H1 (cell line): ENCODE results near the gene EXD2.

ENCODE experiments used
- EZH2 ChIP-seq: fragments of 200-600 bp; sonication (generic); IDR thresholded peaks from 2 replicates; pipeline ENCODE4 v1.7.1; 2012; ENCODE audit warnings: low read depth, mild to moderate bottlenecking, moderate library complexity, low read length, inconsistent platforms; ENCODE audit not compliant: severe bottlenecking
- NRF1 ChIP-seq: IDR thresholded peaks from 2 replicates; pipeline ENCODE4 v1.6.1; 2011; ENCODE audit warnings: mild to moderate bottlenecking, low read depth, low read length, improper control_type of control experiment
- POLR2AphosphoS5 ChIP-seq: IDR thresholded peaks from 2 replicates; pipeline ENCODE4 v1.6.1; 2011; ENCODE audit warnings: low read depth, low read length
- RAD21 ChIP-seq, 2 experiments: IDR thresholded peaks in 1 of 2; conservative IDR thresholded peaks in 1 of 2; 2 replicates each; pipeline ENCODE4 v1.6.1; 2011; ENCODE audit warnings: low read depth in 2 of 2, low read length in 2 of 2, improper control_type of control experiment in 1 of 2, inconsistent platforms in 1 of 2, mild to moderate bottlenecking in 1 of 2, moderate library complexity in 1 of 2
- TBP ChIP-seq: IDR thresholded peaks from 2 replicates; pipeline ENCODE4 v1.6.1; 2011; ENCODE audit warnings: low read depth, low read length, improper control_type of control experiment
- TF ChIP-seq, protein P1 (sequence below): IDR thresholded peaks from 2 replicates; pipeline ENCODE4 v1.6.1; 2012; ENCODE audit warnings: inconsistent platforms
- TF ChIP-seq, protein P2 (sequence below): IDR thresholded peaks from 2 replicates; pipeline ENCODE4 v1.6.1; 2011; ENCODE audit warnings: low read depth, mild to moderate bottlenecking, low read length; ENCODE audit not compliant: insufficient read depth
- TF ChIP-seq, protein P3 (sequence below), 3 experiments: IDR thresholded peaks; 1 replicate in 2 of 3; 2 replicates in 1 of 3; pipeline versions ENCODE4 v1.5.1 to v1.6.1; 2011; ENCODE audit warnings: low read length in 3 of 3, mild to moderate bottlenecking in 3 of 3, inconsistent platforms in 2 of 3, low read depth in 1 of 3, moderate library complexity in 1 of 3; ENCODE audit not compliant: insufficient read depth in 1 of 3; ENCODE audit errors: control extremely low read depth in 1 of 3

DNA sequence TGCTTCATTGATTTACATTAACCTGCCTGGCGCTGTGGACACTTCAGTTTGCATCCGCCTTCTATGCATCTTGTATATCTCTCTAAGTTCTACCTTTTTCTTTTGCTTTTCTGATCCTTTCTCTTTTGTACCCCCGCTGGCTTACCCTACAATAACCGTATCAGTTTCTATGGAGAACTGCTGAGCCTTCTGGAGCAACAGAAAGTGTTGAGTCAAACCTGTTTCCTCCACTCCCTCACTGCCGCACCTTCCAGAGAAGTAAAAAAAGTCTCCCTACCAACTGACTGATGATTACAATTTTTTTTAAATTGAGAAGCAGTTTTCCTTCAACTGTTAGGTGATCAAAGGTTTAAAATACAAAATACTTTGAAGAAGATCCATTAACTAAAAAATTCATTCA, 17.4 kb downstream of the EXD2 start:
- TF ChIP-seq, protein P1, sequence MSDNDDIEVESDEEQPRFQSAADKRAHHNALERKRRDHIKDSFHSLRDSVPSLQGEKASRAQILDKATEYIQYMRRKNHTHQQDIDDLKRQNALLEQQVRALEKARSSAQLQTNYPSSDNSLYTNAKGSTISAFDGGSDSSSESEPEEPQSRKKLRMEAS, result no peak
- TF ChIP-seq, protein P2, sequence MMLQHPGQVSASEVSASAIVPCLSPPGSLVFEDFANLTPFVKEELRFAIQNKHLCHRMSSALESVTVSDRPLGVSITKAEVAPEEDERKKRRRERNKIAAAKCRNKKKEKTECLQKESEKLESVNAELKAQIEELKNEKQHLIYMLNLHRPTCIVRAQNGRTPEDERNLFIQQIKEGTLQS, result no peak
- no peak for TF ChIP-seq TBP
- no peak for TF ChIP-seq RAD21 (IDR thresholded peaks at IDR 0.05 in 1 of 2, conservative IDR thresholded peaks at IDR 0.05 in 1 of 2; ENCODE audit: low read depth in 2 of 2, low read length in 2 of 2)
- TF ChIP-seq, protein P3, sequence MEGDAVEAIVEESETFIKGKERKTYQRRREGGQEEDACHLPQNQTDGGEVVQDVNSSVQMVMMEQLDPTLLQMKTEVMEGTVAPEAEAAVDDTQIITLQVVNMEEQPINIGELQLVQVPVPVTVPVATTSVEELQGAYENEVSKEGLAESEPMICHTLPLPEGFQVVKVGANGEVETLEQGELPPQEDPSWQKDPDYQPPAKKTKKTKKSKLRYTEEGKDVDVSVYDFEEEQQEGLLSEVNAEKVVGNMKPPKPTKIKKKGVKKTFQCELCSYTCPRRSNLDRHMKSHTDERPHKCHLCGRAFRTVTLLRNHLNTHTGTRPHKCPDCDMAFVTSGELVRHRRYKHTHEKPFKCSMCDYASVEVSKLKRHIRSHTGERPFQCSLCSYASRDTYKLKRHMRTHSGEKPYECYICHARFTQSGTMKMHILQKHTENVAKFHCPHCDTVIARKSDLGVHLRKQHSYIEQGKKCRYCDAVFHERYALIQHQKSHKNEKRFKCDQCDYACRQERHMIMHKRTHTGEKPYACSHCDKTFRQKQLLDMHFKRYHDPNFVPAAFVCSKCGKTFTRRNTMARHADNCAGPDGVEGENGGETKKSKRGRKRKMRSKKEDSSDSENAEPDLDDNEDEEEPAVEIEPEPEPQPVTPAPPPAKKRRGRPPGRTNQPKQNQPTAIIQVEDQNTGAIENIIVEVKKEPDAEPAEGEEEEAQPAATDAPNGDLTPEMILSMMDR (IDR thresholded peaks at IDR 0.05; ENCODE audit: control extremely low read depth in 1 of 3, insufficient read depth in 1 of 3, low read depth in 1 of 3, low read length in 3 of 3), result no peak
- no peak for TF ChIP-seq NRF1
- no peak for TF ChIP-seq EZH2
- no peak for TF ChIP-seq POLR2AphosphoS5
